Heart left ventricle (tissue), 16 donors: Measurements from ENCODE around the gene MANBA. TPM values are rescaled to one million over a fixed set of nuclear protein-coding genes. Genes with fewer than 3 reads are reported as not detected.
"Not testable (repeated sequence)": the region's sequence is repeated elsewhere in the genome, so short reads cannot be mapped to it uniquely, and the experiment has no call there.

Experiments used
- ATAC-seq, 4 donors: fragments of 200-7000 bp; cut with Tn5 transposase; one replicate each; pipeline ENCODE4 v1.9.1; 2020 to 2022; ENCODE audit warnings: moderate library complexity in 4 of 4, mild to moderate bottlenecking in 3 of 4, moderate number of reproducible peaks in 1 of 4
- DNase-seq, 5 donors: peaks; one replicate each; pipeline ENCODE4 v3.0.0-alpha.2; 2020
- H3K27ac ChIP-seq, 12 donors: fragments of 200-600 bp; sonication (generic) in 4 of 12; one replicate each; pipeline versions ENCODE4 v1.5.0 to v1.8.0; 2016 to 2022; ENCODE audit warnings: mild to moderate bottlenecking in 2 of 12
- H3K27me3 ChIP-seq, 9 donors: fragments of 200-600 bp; sonication (generic) in 2 of 9; one replicate each; pipeline versions ENCODE4 v1.5.1 to v1.8.0; 2016 to 2022; ENCODE audit warnings: mild to moderate bottlenecking in 3 of 9
- H3K36me3 ChIP-seq, 9 donors: fragments of 200-600 bp; sonication (generic) in 2 of 9; one replicate each; pipeline versions ENCODE4 v1.5.0 to v1.8.0; 2018 to 2022; ENCODE audit warnings: mild to moderate bottlenecking in 2 of 9
- H3K4me1 ChIP-seq, 12 donors: fragments of 200-600 bp; sonication (generic) in 4 of 12; one replicate each; pipeline versions ENCODE4 v1.5.0 to v1.8.0; 2016 to 2022; ENCODE audit warnings: mild to moderate bottlenecking in 3 of 12
- H3K4me3 ChIP-seq, 12 donors: fragments of 200-600 bp; sonication (generic) in 4 of 12; one replicate each; pipeline versions ENCODE4 v1.5.0 to v1.8.0; 2017 to 2022; ENCODE audit warnings: mild to moderate bottlenecking in 9 of 12, moderate library complexity in 4 of 12
- H3K9me3 ChIP-seq, 12 donors: fragments of 200-600 bp; sonication (generic) in 4 of 12; one replicate each; pipeline versions ENCODE4 v1.5.0 to v1.8.0; 2016 to 2022; ENCODE audit warnings: mild to moderate bottlenecking in 1 of 12
- POLR2A ChIP-seq, 2 donors: fragments of 450-650 bp; IDR thresholded peaks; one replicate each; pipeline ENCODE4 v1.6.1; 2017; ENCODE audit warnings: antibody characterized with exemption in 2 of 2, mild to moderate bottlenecking in 2 of 2, moderate library complexity in 2 of 2
- WGBS, 4 donors: extraction: QIAGEN DNeasy Blood & Tissue Kit in 2 of 4; methylation state at CpG; one replicate each; pipeline versions ENCODE4 v1.1.5 to v1.1.7; 2013 to 2018; 5-methylcytosine and 5-hydroxymethylcytosine counted together
- intact Hi-C, 10 donors: fragments of 100-400 bp; cut with DNase I; formaldehyde crosslinking; loops; one replicate each; pipeline versions ENCODE4 v1.11.1 to v1.14.2; 2022
- polyA plus RNA-seq, 2 donors: library from polyadenylated mRNA; stranded (reverse); fragments of 200-250 nt; gene quantifications; one replicate each; pipeline ENCODE4 v1.2.3, GENCODE V29; 2013
- total RNA-seq, 9 donors: library from RNA; depleted of rRNA in 2 of 9; stranded (reverse); fragments of >200 nt in 2 of 9; fragmentation: NEBNext Ultra II Directional in 3 of 9; extraction: Animal tissue kit (Norgen Biotek cat#: 25700) in 3 of 9; gene quantifications; one replicate each; pipeline versions ENCODE4 v1.1.0 to v1.2.4, GENCODE V29; 2016 to 2023
- TF ChIP-seq, protein P1 (sequence below), 12 donors: fragments of 200-600 bp; sonication (generic) in 4 of 12; IDR thresholded peaks; one replicate each; pipeline versions ENCODE4 v1.5.0 to v1.8.0; 2018 to 2022; ENCODE audit warnings: antibody characterized with exemption in 12 of 12, mild to moderate bottlenecking in 5 of 12
- donor health status: ischemic (EF 13 %, LVEDD 7.1; RV severe dilation, severe dysfunction).
- donor health status: healthy with polysubstance abuse.
- donor health status: DM: no; HTN: yes; CAD: no.
- donor health status: DM: no; HTN: no; CAD: no.
- donor health status: ischemic (EF 25% LVEDD 6.9; RV normal size, moderate dysfunction).
- donor health status: ischemic (EF 25% LVEDD 5.7; RV mildly dilated, moderate dysfunction).
- donor health status: healthy.
- donor health status: DM: yes; HTN: yes; CAD: no.
- donor health status: ischemic (EF 35%, LVEDD 5.7; RV mildly dilated, moderate dysfunction).
- donor health status: nonischemic (EF 11% LVEDD 7.7; RV severe dilation, severe dysfunction).
- donor health status: DM: yes; HTN: yes; CAD: no.
- donor health status: PGD.
- donor health status: ischemic (EF 29% LVEDD 5.4; RV normal size, mild dysfunction).
- donor health status: nonischemic (EF 23%, LVEDD 6.1; RV moderate dilation, normal function).

Gene MANBA
- total and polyA plus RNA-seq, 11 donors, result 6.2 to 44.0 (median 34.2) TPM

- H3K27ac ChIP-seq, result peak overlapping the region in 1 of 12 donors; percentile 58
- H3K4me3 ChIP-seq, result peak overlapping the region in 7 of 12 donors; percentile 1 to 35 (median 17)
- H3K4me1 ChIP-seq, result peaks cover 0 to 19% (median 4%) of the 10 kb centered on the region in 12 donors
- 69 to 74% (median 72%) methylated on average over 8 of the region's 8 CpGs for WGBS, 4 donors
- DNase-seq (no peak), ATAC-seq (peak; percentile 91 to 95 (median 92))
- intact Hi-C loops, result loop anchor here in 9 of 10 donors (1.0 to 10.0 kb wide), 13 partner anchors 169 to 476 kb away; partner anchors contain the start of genes BDH2 (in 5 of the 9), UBE2D3 (in 2 of the 9), CISD2 (in 1 of the 9) and SLC39A8 (in 1 of the 9)
- H3K36me3 ChIP-seq, result peaks cover 0 to 16% (median 16%) of the 10 kb centered on the region in 9 donors
- TF ChIP-seq, protein P1, sequence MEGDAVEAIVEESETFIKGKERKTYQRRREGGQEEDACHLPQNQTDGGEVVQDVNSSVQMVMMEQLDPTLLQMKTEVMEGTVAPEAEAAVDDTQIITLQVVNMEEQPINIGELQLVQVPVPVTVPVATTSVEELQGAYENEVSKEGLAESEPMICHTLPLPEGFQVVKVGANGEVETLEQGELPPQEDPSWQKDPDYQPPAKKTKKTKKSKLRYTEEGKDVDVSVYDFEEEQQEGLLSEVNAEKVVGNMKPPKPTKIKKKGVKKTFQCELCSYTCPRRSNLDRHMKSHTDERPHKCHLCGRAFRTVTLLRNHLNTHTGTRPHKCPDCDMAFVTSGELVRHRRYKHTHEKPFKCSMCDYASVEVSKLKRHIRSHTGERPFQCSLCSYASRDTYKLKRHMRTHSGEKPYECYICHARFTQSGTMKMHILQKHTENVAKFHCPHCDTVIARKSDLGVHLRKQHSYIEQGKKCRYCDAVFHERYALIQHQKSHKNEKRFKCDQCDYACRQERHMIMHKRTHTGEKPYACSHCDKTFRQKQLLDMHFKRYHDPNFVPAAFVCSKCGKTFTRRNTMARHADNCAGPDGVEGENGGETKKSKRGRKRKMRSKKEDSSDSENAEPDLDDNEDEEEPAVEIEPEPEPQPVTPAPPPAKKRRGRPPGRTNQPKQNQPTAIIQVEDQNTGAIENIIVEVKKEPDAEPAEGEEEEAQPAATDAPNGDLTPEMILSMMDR (IDR thresholded peaks at IDR 0.05), result peak; percentile 18 to 64 (median 46)
- no peak for TF ChIP-seq POLR2A (IDR thresholded peaks at IDR 0.05)
- H3K9me3 ChIP-seq, result no peaks in the 10 kb centered on the region
- no peaks in the 10 kb centered on the region for H3K27me3 ChIP-seq
Measured at GRCh38 chr4:102620697-102621497, 139.9 kb downstream of the MANBA start.

GRCh38 chr4:102619776-102620631 is 140.8 kb downstream of the MANBA start:
- H3K27me3 ChIP-seq, H3K4me3 ChIP-seq, H3K27ac ChIP-seq, DNase-seq, H3K9me3 ChIP-seq: not testable (repeated sequence)
- peaks cover 0 to 25% (median 21%) of the 10 kb centered on the region in 9 donors for H3K36me3 ChIP-seq
- peaks cover 0 to 12% (median 4%) of the 10 kb centered on the region in 12 donors for H3K4me1 ChIP-seq
- 66 to 77% (median 72%) methylated on average over 4 of the region's 4 CpGs for WGBS, 4 donors
- ATAC-seq, result peak in 2 of 4 donors; percentile 21 to 27
- intact Hi-C loops, result loop anchor here in 9 of 10 donors (1.0 to 10.0 kb wide), 15 partner anchors 165 to 477 kb away; partner anchors contain the start of genes BDH2 (in 7 of the 9), UBE2D3 (in 2 of the 9), CISD2 (in 1 of the 9) and SLC39A8 (in 1 of the 9)

- H3K4me1 ChIP-seq, result peaks cover 0 to 15% (median 4%) of the 10 kb centered on the region in 12 donors
- H3K27ac ChIP-seq, H3K4me3 ChIP-seq, H3K27me3 ChIP-seq, DNase-seq, H3K9me3 ChIP-seq, ATAC-seq: not testable (repeated sequence)
- peaks cover 0 to 35% (median 30%) of the 10 kb centered on the region in 9 donors for H3K36me3 ChIP-seq
- intact Hi-C loops, result loop anchor here in 3 of 10 donors (5.0 to 10.0 kb wide), 4 partner anchors 164 to 478 kb away; partner anchors contain the start of gene BDH2 (in 2 of the 3)
- 69 to 80% (median 77%) methylated on average over 9 of the region's 9 CpGs for WGBS, 4 donors
Measured at GRCh38 chr4:102619021-102619420, 141.7 kb downstream of the MANBA start.

GRCh38 chr4:102616636-102617035 is 144.1 kb downstream of the MANBA start:
- ATAC-seq, result peak in 1 of 4 donors; percentile 5
- no peak for TF ChIP-seq POLR2A (IDR thresholded peaks at IDR 0.05)
- TF ChIP-seq, protein P1 (IDR thresholded peaks at IDR 0.05), result no peak
- H3K36me3 ChIP-seq, result peaks cover 0 to 59% (median 54%) of the 10 kb centered on the region in 9 donors
- intact Hi-C loops, result loop anchor here in 3 of 10 donors (5.0 to 10.0 kb wide), 4 partner anchors 162 to 481 kb away; partner anchors contain the start of gene BDH2 (in 2 of the 3)
- WGBS, 4 donors, result 61 to 77% (median 65%) methylated on average over 9 of the region's 9 CpGs
- H3K4me1 ChIP-seq, result peaks cover 0 to 33% (median 7%) of the 10 kb centered on the region in 12 donors
- DNase-seq, result no peak
- peak overlapping the region in 2 of 12 donors; percentile 6 to 7 for H3K27ac ChIP-seq
- H3K4me3 ChIP-seq, result no peak overlapping the region
- H3K27me3 ChIP-seq, result no peaks in the 10 kb centered on the region
- H3K9me3 ChIP-seq, result no peaks in the 10 kb centered on the region
